ENCODE measurements around the gene MECP2. TPM values are rescaled to one million over a fixed set of nuclear protein-coding genes. Genes with fewer than 3 reads are reported as not detected.

MECP2 gene
- total RNA-seq, result 21.2 and 24.4 TPM in 2 replicates

DNA sequence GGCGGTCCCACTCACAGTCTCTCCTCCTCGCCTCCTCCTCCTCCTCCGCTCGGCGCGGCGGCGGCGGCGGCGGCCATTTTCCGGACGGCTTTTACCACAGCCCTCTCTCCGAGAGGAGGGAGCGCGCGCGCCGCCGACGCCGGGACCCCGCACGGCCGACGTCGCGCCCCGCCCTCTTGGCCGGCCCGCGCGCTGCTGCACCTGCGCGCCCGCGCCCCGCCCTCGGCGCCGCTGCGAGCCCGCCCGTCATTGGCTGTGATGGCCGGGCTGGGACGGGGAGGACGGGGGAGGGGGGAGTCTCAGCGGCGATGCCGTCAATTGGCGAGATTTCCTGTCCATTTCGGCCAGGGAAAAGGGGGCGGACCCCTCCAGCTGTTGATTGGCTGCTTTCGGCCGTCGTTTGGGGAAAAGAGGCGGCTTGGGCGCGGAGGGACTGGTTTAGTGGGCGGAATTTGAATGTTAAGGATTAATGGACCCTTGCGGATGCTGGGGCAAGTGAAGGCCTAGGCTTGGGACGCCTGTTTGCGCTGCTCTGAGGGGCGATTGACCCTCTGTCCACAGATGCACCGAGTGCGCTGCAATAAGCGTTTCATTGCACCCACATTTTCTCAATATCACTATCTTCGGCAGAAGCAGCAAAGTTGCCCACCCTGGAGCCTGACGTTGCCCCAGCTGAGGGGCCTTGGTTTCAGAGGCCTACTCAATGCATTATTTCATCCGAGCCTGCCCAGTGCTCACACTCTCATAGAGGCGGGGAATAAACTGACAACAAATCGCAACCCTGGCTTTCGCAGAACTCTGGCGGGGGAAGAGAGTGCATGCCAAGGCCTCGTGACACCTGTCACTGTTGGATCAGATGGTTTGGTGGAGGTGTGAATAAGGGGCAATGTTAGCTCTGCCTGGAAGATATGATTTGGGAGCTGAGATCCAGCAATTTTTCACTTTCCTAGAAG is at the start of gene MECP2:
MECP2 (minus strand) TSS at position 129 of the 953 bp plus-strand sequence.

DNA sequence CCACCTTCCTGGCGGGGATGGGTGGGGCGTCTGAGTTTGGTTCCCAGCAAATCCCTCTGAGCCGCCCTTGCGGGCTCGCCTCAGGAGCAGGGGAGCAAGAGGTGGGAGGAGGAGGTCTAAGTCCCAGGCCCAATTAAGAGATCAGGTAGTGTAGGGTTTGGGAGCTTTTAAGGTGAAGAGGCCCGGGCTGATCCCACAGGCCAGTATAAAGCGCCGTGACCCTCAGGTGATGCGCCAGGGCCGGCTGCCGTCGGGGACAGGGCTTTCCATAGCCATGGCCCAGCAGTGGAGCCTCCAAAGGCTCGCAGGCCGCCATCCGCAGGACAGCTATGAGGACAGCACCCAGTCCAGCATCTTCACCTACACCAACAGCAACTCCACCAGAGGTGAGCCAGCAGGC is 46.5 kb upstream of the MECP2 start, which contains the start of gene OPN1LW:
OPN1LW (plus strand) TSS at position 234 of the 400 bp plus-strand sequence; CDS start at position 275, 41 bp downstream.

DNA sequence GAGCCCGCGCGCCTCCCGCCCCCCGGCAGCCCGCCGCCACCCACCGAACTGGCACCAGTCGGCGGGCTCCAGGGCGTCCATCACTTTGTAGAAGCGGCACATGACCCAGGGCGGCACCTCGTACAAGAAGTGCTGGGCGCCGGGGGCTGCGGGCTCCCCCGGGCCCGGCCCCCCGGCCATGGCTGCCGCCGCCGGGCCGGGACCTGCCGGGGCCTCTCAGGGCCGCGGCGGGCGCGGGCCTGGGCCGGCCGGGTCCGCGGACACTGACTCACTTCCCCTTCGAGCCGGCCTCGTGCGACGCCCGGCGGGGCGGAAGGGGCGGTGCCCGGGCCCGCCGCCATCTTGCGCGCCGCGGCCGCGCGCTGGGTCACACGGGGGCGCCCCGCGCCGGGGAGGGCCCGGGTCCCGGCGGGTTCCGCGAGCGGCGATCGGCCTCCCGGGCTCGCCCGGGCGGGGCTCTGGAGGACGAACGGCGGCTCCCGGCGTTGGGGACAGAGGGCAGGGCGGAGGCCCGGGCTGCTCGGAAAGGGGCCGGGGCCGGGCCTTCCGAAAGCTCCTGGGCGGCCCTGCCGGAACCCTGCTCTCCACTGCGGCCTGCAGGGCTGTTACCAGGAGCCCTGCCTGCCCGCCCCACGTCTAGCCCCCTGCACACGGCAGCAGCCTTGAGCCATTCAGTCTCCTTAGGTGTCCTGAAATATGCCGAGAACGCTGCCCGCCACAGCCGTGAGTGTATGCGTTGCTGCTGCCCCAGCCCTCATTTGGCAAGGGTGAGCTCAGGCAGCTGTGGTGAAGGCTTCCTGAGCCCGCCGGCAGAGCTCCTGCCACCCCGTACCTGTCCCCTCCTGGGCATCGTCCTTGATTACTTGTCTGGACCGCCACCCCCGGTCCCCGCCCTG is 77.6 kb downstream of the MECP2 start, which contains the start of gene IRAK1:
IRAK1 (minus strand) TSS at position 270 of the 896 bp plus-strand sequence; CDS start at position 180, 90 bp downstream.

DNA sequence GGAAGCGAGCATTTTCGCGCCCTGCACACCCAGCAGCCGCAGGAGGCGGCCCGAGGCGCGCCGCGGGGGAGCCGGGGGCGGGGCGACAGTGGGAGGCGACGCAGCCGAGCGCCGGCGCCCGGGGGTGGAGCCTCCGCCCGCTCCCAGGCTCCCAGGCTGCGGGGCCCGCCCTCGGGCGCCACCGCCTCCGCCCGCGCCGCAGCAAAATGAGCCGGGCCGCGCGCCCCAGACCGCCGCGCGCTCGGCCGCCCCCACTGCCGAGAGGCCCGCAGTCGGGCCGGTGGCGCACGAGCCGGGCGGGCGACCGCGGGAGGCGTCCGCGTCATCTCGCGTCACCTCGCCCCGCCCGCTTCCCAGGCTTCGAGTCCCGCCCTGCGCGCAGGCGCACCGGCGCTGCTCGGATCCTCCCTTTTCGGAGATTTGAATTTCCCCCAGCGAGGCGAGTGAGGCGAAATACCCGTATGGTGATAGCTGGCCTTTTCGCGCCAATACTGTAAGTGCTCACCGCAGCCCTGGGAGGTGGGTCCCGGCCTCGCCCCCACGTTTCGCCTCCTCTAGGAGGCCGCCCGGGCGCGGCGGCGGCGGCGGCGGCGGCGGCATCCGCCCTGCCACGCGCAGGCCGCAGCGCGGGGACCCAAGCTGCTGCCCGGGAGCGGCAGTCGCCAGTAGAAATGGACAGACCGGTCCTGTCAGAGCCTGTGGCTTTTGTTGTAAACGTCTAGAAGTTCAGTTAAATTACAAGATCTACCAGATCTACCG is 125.0 kb downstream of the MECP2 start, which contains the start of gene TMEM187:
TMEM187 (plus strand) TSS at position 387 of the 759 bp plus-strand sequence. CDS start 9,309 bp downstream, outside the sequence.

Other genes with a start within 250 kb of the MECP2 start
- 0.56 and 1.8 TPM in 2 replicates for gene L1CAM, start 211.5 kb downstream of the MECP2 start, total RNA-seq
- not detected in 2 replicates for gene AVPR2, start 193.0 kb downstream of the MECP2 start, total RNA-seq
- 1.6 and 6.7 TPM in 2 replicates for gene ARHGAP4, start 171.5 kb downstream of the MECP2 start, total RNA-seq
- 81.6 and 104 TPM in 2 replicates for gene NAA10, start 162.7 kb downstream of the MECP2 start, total RNA-seq
- 0.52 and 3.3 TPM in 2 replicates for gene RENBP, start 153.1 kb downstream of the MECP2 start, total RNA-seq
- gene HCFC1, start 125.9 kb downstream of the MECP2 start, total RNA-seq, result 35.6 and 45.3 TPM in 2 replicates
- 6.5 and 6.6 TPM in 2 replicates for gene TMEM187, start 125.0 kb downstream of the MECP2 start, total RNA-seq
- gene IRAK1, start 77.8 kb downstream of the MECP2 start, total RNA-seq, result 57.1 and 89.2 TPM in 2 replicates
- gene OPN1LW, start 46.5 kb upstream of the MECP2 start, total RNA-seq, result not detected in 2 replicates
- gene OPN1MW, start 84.9 kb upstream of the MECP2 start, total RNA-seq, result not detected in 2 replicates
- gene OPN1MW2, start 122.0 kb upstream of the MECP2 start, total RNA-seq, result not detected in 2 replicates
- gene OPN1MW3, start 159.9 kb upstream of the MECP2 start, total RNA-seq, result not detected in 2 replicates
- not detected in 2 replicates for gene TEX28, start 197.4 kb upstream of the MECP2 start, total RNA-seq
- gene TKTL1, start 198.1 kb upstream of the MECP2 start, total RNA-seq, result not detected in 2 replicates